Measurements from ENCODE around the gene SUB1.

SUB1 gene

DNA sequence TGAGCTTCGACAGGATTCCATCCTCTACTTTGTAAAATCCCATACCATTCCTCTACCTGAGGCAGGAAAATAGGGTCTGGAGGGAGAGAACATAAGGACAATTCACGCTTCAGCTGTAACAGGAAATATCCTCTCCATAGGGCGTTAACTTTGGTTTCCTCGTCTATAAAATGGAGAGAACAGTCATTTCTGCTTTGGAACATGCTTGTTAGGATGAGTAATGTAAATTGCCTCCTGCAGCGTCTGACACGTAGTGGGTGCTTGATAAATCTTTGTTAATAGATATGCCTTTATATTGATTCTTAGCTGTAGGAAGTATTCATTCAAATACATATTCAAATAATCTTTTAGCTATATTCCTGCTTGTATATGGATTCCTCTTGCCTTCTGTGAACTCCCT is 711 bp upstream of the SUB1 start:
- TF ChIP-seq CTCF (conservative IDR thresholded peaks at IDR 0.05) (no peak), ZFX (IDR thresholded peaks at IDR 0.05) (no peak)
- H3K27ac ChIP-seq: no peak overlapping the region

DNA sequence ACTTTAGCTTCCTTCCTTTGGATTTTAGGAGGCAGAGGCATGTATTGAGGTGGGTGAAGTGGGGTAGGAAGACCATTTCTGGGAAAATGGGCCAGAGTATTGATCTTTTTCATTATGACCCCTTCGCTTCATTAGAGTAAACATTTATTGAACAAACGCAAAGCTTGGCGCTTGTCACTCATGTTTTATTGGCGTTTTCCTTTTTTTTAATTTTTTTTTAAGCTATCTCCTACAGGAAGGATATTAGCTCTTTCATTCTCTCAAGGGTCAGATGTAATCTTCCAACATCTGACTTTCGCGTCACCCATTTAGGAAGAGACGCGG is 273 bp upstream of the SUB1 start:
- peak overlapping the region; percentile 97 for H3K27ac ChIP-seq
- TF ChIP-seq ZFX (IDR thresholded peaks at IDR 0.05) (no peak), CTCF (conservative IDR thresholded peaks at IDR 0.05) (no peak)

- TF ChIP-seq ZFX (IDR thresholded peaks at IDR 0.05) (no peak), CTCF (conservative IDR thresholded peaks at IDR 0.05) (0 out of 2 replicates have a peak, but pooled peaks have one; percentile 5)
- H3K27ac ChIP-seq: peak overlapping the region; percentile 97
These were observed 881 bp downstream of the SUB1 start for GRCh38 chr5:32586276-32586599.

- H3K27ac ChIP-seq: no peak overlapping the region
These were observed 1.8 kb downstream of the SUB1 start for GRCh38 chr5:32587067-32587551.

DNA sequence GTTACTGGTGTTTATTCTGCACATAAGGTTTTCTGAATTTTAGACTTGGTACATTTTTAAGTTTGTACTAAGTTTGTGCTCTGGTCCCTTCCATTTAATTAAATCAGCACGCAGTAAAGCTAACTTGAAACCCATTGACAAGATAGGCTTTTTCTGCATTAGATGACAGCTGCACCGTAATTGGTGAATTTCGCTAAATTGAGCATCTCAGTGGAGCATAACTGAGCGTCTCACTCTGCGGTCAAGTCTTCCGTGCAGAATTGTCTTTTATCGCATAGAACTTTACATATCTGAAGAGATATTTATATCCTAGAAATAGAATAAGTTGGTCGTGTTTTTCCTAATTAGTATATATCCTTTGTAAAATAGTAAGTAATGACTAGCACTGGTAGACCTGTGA is 4.1 kb downstream of the SUB1 start:
- H3K27ac ChIP-seq: no peak overlapping the region
- TF ChIP-seq CTCF (conservative IDR thresholded peaks at IDR 0.05) (no peak), ZFX (IDR thresholded peaks at IDR 0.05) (no peak)

More at GRCh38 chr5:32587067-32587551, 1.8 kb downstream of the SUB1 start:
- TF ChIP-seq ZFX (IDR thresholded peaks at IDR 0.05): no peak
- no peak for TF ChIP-seq CTCF (conservative IDR thresholded peaks at IDR 0.05)

DNA sequence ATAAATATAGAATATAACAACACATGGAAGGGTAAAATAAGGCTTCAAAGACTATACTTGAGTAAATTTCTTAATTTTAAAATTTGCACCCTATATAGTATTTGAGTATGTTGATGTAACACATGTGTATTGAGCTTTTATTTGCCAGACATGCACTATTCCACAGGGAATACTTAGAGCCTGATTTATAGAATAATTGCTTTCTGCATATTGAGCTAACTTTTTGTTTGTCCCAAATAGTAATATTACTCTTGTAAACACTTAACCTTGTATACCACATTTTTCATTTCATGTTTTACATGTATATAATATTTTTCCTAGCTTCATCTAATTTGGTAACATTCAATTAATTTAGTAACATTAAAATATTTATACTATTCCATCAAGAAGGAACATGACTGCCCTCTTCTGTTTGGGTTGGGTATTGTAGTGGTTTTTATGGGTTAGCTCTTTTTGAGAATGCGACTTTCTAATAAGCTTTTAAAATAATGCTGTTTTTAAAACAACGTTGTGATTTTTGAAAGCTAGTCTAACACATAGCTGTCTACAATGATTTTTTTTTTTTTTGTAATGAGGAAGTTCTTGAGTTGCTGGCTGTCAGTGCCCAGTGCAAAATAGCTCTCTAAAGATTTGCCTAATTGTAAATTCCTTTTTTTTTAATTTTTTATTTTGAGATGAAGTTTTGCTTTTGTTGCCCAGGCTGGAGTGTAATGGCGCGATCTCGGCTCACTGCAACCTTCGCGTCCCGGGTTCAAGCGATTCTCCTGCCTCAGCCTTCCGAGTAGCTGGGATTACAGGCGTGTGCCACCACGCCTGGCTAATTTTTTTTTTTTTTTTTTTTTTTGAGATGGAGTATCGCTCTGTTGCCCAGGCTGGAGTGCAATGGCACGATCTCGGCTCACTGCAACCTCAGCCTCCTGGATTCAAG is 4.8 kb downstream of the SUB1 start:
- no peak overlapping the region for H3K27ac ChIP-seq
- TF ChIP-seq ZFX (IDR thresholded peaks at IDR 0.05) (no peak), CTCF (conservative IDR thresholded peaks at IDR 0.05) (peak; percentile 89)

DNA sequence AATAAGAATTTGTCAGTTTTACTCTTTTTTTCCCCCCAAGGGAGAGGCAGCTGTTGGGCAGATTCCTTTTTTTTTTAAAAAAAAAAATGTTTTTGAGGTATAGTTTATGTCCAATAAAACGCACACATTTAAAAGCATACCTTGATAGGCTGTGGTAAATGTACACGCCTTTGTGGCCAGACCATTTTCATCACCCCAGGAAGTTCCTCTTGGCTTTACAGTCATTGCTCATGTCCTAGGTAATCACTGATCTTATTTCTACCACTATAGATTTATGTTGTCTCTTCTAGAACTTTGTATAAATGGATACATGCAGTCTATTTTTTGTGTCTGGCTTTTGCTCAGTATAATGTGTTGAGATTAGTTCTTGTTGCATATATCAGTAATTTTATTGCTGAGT is 9.8 kb downstream of the SUB1 start:
- no peak for TF ChIP-seq ZFX (IDR thresholded peaks at IDR 0.05)
- TF ChIP-seq CTCF (conservative IDR thresholded peaks at IDR 0.05): no peak
- no peak overlapping the region for H3K27ac ChIP-seq

All from C4-2B (cell line).